T-helper 2 cell treated with Interferon-gamma antibody and Interleukin-4, amounts not matched to agents 100 ng/mL and 5 ng/mL, for 36 hours (primary cell): Measurements from ENCODE around the gene DCST1. TPM values are rescaled to one million over a fixed set of nuclear protein-coding genes. Genes with fewer than 3 reads are reported as not detected.
"Not testable (repeated sequence)": the region's sequence is repeated elsewhere in the genome, so short reads cannot be mapped to it uniquely, and the experiment has no call there.

Experiments
- intact Hi-C: fragments of 100-400 bp; cut with micrococcal nuclease; formaldehyde crosslinking; loops from one replicate; pipeline ENCODE4 v1.15.1; 2023
- total RNA-seq: library from RNA; stranded (reverse); gene quantifications from 2 replicates; pipeline ENCODE4 v1.2.3, GENCODE V29; 2022

DCST1 gene
- total RNA-seq = not detected in 2 replicates

- intact Hi-C loops = no loop called here
These were observed at the start of gene DCST1, which contains the start of gene DCST2 for GRCh38 chr1:155033524-155033923. TSS of gene DCST1 (plus strand) at chr1:155033824. CDS start at chr1:155034037, 213 bp downstream. TSS of gene DCST2 (minus strand) at chr1:155033781. CDS start at chr1:155033701, 80 bp downstream.

- intact Hi-C loops = not testable (repeated sequence)
These were observed 46.9 kb upstream of the DCST1 start for GRCh38 chr1:154986736-154987135.

GRCh38 chr1:154987326-154987725 is 46.3 kb upstream of the DCST1 start:
- intact Hi-C loops = no loop called here

- intact Hi-C loops = no loop called here
These were observed 45.3 kb upstream of the DCST1 start for GRCh38 chr1:154988058-154988954.

GRCh38 chr1:154989195-154989860 is 44.3 kb upstream of the DCST1 start:
- intact Hi-C loops = no loop called here

- intact Hi-C loops = no loop called here
These were observed 43.3 kb upstream of the DCST1 start for GRCh38 chr1:154990276-154990675.

GRCh38 chr1:154992721-154993571 is 40.7 kb upstream of the DCST1 start:
- intact Hi-C loops = no loop called here

GRCh38 chr1:154993572-154994268 is 39.9 kb upstream of the DCST1 start, which contains the start of gene LENEP:
TSS of gene LENEP (plus strand) at chr1:154993586. CDS start at chr1:154993608, 22 bp downstream.
- intact Hi-C loops = no loop called here

GRCh38 chr1:154994269-154994587 is 39.4 kb upstream of the DCST1 start:
- intact Hi-C loops = no loop called here

- intact Hi-C loops = no loop called here
These were observed 39.0 kb upstream of the DCST1 start for GRCh38 chr1:154994591-154994990.

GRCh38 chr1:154995301-154995983 is 38.2 kb upstream of the DCST1 start:
- intact Hi-C loops = not testable (repeated sequence)

- intact Hi-C loops = no loop called here
These were observed 36.5 kb upstream of the DCST1 start for GRCh38 chr1:154996966-154997701.

- intact Hi-C loops = loop anchor here (2.0 kb wide), 1 partner anchor 53 kb away; the partner anchor contains the start of gene ADAM15
These were observed 35.3 kb upstream of the DCST1 start for GRCh38 chr1:154998201-154998780.

GRCh38 chr1:154998818-154999570 is 34.6 kb upstream of the DCST1 start:
- intact Hi-C loops = loop anchor here (1.0 to 2.0 kb wide), 2 partner anchors 18 to 52 kb away; partner anchors contain the start of gene ADAM15

- intact Hi-C loops = loop anchor here (1.0 to 5.0 kb wide), 3 partner anchors 18 to 1503 kb away; partner anchors contain the start of genes ADAM15 and MEF2D
These were observed 33.8 kb upstream of the DCST1 start for GRCh38 chr1:154999571-155000410.

GRCh38 chr1:155000411-155000725 is 33.3 kb upstream of the DCST1 start:
- intact Hi-C loops = loop anchor here (5.0 kb wide), 1 partner anchor 1502 kb away; the partner anchor contains the start of gene MEF2D

- intact Hi-C loops = loop anchor here (1.0 to 5.0 kb wide), 4 partner anchors 18 to 1501 kb away; partner anchors contain the start of genes FLAD1 and MEF2D
These were observed 32.7 kb upstream of the DCST1 start for GRCh38 chr1:155000726-155001424.
